DMS153 treated with DMSO at 0.1 percent for 48 hours (cell line): ENCODE data around the gene PLSCR3.

Experiments
- DNase-seq: peaks from one replicate; lab custom pipeline; 2025; ENCODE audit not compliant: unreplicated experiment; lab: John Stamatoyannopoulos, UW

Gene PLSCR3

DNA sequence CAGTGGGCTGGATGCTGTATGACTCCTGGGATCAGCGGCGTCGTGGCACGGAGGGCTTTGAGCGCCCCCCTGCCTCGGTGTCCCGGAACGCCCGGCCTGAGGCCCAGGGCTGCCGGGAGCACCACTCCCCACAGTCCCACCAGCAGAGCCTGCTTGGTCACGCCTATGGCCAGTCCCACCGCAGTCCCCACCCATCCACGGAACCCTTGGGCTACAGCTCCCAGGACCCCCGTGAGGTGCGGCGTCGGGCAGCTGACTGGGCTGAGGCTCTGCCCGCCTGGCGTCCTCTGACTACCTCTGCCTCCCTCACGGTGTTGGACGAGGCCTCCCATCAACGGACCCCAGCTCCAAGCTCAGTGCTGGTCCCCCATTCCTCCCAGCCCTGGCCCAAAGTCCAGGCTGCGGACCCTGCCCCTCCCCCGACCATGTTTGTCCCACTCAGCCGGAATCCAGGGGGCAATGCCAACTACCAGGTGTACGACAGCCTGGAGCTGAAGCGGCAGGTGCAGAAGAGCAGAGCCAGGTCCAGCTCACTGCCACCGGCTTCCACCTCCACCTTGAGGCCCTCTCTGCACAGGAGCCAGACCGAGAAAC lies 32.7 kb upstream of the PLSCR3 start:
- DNase-seq: no peak

DNA sequence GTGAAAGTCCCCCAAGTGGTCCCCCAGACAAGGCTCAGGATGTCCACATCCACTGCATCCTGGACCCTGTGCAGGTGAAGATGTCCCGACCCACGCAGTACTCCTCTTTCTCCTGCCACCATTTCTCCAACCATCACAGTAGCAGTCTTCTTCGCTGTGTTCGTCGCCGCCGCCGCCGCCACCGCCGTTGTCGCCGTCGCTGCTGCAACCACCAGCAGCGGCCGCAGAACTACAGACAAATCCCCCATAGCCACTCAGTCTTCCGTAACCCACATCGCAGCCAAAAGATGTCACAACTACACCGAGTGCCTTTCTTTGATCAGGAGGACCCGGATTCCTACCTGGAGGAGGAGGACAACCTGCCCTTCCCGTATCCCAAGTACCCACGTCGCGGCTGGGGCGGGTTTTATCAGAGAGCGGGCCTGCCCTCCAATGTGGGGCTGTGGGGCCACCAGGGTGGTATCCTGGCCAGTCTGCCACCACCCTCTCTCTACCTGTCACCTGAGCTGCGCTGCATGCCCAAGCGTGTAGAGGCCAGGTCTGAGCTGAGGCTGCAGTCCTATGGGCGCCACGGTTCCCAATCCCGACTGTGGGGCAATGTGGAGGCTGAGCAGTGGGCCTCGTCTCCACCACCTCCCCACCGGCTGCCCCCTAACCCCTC lies 32.0 kb upstream of the PLSCR3 start:
- DNase-seq: no peak

DNA sequence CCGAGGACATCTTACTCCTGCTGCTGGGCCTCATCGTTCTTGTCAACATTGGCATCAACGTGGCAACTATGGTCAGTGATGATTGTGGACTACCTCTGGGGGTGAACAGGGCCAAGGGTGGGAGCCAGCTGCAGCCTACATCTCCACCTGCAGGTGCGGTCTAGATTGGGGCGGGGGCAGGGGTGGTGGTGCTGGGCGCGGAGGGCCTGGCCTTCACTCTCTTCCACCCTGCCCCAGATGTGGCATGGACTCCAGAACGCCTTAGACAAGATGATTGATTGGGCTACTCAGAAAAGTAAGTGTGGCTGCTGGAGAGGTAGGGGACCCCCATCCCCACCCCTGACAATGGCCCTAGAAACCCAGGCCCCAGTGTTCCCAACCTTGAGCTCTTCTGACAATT lies 31.4 kb upstream of the PLSCR3 start:
- no peak for DNase-seq

DNA sequence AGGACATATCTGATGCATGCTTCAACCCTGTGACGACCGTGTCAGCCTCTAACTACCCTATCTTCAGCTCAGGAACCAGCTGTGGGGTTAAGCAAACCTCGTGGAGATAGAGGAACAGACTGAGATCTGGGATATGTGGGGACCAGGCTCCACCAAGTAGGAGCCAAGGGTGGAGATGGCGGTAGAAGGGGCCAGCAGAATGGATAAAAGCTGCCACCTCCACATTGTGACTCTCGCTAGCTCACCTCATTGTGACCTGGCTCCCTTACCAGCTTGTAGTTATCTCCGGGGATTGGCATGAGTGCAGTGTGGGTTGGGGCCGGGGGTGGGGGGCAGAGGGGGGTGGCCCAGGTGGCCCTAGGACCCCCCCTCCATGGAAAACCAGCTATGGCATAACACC lies 31.0 kb upstream of the PLSCR3 start, which contains the start of gene SPEM2:
TSS of gene SPEM2 (plus strand) at position 301 of the 400 bp plus-strand sequence. CDS start at position 374, 73 bp downstream.
- no peak for DNase-seq

DNA sequence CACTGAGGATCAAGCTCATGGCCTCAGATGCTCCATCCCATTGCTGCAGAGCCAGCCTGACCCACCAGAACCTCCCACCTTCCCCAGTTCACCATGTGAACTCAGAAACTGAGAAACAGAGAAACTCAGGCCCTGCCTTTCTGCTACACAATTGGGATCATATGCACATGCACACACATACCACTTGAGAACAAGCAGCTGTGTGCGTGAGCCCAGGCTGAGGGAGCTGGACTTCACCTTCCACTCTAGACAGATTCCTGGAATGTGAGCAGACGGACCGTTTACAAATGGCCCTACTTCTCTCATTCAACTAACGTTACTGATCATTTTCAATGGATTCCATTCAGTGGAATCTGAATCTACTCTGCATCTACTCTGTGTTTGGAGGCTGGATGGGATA lies 29.4 kb upstream of the PLSCR3 start:
- DNase-seq: no peak

- no peak for DNase-seq
Measured at GRCh38 chr17:7421186-7421585, 26.9 kb upstream of the PLSCR3 start.

- no peak for DNase-seq
Measured at GRCh38 chr17:7419819-7420610, 25.7 kb upstream of the PLSCR3 start, which contains the start of gene SPEM1. Gene SPEM1, plus strand, starts transcription at chr17:7420324. Its CDS starts 61 bp downstream, at chr17:7420385.

DNA sequence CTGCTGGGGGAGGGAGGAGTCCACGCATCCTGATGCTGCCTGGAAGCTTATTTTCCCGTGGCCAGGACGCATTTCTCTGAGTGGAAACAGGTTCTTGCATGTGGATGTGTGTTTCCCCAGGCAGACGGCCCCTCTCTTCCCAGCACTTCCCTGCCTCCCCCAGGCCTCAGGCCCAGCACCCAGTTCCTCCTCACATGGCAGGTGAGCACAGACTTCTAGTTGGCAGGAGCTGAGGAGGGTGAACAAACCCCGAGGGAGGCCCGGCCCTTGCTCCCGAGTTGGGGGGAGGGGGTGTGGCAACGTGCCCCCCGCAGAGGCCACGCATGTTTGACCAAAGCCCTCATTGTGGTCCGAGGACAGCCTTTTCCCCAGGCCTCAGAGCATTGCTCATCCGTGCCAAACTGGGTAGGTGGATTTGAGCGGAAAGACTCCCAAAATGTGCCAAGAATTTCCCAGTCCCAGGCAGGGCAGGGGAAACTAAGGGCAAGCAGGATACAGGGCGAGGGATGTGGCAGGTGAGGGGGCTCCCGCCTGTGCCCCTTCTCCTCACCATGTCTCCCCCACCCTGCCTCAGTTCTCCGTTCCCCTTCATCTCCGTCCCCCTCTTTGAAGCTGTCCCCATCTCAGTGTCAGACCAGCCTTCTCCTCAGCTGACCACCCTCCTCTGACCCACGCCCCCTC lies 24.3 kb upstream of the PLSCR3 start:
- DNase-seq: no peak

GRCh38 chr17:7417056-7417655 lies 22.8 kb upstream of the PLSCR3 start:
- DNase-seq: no peak

- DNase-seq: no peak
Measured at GRCh38 chr17:7416323-7416722, 22.0 kb upstream of the PLSCR3 start.

DNA sequence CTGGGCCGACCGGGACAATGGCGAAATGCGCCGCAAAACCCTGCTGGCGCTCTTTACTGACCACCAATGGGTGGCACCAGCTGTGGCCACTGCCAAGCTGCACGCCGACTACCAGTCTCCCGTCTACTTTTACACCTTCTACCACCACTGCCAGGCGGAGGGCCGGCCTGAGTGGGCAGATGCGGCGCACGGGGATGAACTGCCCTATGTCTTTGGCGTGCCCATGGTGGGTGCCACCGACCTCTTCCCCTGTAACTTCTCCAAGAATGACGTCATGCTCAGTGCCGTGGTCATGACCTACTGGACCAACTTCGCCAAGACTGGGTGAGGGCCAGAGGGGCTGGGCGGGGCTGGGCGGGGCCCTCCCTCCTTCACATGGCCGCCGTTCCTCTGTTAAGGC lies 21.5 kb upstream of the PLSCR3 start:
- DNase-seq: no peak

- DNase-seq: no peak
Measured at GRCh38 chr17:7414837-7415236, 20.5 kb upstream of the PLSCR3 start.

- DNase-seq: no peak
Measured at GRCh38 chr17:7413346-7413985, 19.1 kb upstream of the PLSCR3 start.

DNA sequence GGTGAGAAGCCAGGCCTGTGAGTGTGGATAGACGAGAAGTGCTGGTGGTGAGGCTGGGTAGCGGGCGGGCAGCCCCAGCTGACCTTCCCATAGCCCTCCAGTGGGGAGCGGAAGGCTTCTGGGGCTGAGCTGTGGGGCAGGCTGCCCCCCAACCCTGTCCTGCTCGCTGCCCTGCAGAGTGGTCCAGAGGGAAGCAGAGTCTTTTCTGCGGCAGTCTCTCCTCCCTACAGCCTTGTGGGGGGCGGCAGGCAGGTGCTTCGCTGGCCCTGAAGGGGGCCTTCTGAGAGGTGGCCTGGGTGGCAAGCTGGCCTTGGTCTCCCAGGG lies 17.1 kb upstream of the PLSCR3 start:
- DNase-seq: no peak

DNA sequence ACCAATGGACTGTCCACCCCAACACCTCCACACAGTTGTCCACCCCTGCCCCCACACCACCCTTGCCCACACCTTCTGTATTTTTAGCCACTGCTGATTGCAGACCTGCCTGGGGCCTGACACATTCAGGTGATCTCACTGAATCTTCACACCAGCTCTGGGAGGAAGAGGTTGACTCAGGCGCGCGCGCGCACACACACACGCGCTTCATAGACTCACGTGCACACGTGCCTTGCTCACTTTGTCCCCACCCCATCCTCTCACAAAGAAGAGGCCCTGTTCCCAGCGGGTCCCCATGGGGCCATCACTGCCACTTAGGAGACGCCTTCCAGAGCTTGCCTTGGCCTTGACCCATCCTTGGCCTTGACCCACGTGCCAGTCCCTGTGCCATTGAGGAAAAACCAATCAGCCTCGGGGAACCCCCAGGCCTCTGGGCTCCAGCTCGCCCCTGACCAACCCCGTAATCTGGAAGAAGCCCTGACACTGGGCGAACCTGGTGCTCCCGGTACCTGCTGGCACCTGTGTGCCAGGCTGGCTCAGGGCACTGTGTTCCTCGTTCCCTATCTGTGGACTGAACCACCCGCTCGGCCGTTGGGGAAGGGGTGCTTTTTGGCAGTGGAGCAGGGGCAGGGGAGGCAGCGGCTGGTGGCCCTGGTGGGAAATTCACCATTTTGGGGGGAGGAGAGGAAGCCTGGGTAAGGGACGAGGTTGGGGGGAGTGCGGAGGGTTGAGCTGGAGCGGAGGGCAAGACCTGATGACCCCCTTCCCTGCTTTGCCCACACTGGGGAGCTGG lies 16.5 kb upstream of the PLSCR3 start:
- DNase-seq: no peak

DNA sequence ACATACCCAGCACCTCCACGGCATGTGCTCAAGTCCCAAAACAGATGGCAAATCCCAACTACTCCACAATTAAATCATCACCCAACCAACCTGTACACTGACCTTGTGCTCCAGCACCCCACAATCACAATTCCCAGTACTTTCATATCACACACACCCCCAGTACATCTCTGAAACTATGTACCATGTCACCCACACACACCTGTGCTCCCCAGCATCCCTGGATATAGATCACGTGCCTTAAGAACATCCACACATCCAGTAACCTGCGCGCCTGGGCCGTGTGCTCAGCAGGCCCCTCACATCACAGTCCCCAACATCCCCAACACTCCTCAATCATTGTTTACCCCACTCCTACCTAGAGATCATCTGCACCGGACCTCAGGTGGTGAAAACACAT lies 15.4 kb upstream of the PLSCR3 start:
- no peak for DNase-seq

DNA sequence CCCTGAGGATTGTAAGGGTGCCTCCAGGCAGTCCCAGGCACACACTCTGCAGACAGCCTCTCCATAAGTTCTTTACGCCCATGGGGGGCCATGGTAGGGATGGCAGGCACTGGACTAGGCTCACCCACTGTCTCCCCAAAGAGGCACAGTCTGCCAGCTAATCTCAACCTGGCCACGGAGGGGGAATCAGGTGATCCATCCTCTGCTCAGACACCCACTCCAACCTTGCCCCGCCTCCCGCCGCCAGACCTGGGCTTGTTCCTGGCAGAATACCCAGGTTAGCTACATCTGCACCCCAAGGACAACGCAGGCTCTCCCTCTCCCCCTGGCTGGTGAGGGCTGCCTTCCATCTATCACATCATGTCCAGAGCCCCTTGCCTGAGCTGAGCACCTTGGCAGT lies 14.5 kb upstream of the PLSCR3 start:
- DNase-seq: no peak

DNA sequence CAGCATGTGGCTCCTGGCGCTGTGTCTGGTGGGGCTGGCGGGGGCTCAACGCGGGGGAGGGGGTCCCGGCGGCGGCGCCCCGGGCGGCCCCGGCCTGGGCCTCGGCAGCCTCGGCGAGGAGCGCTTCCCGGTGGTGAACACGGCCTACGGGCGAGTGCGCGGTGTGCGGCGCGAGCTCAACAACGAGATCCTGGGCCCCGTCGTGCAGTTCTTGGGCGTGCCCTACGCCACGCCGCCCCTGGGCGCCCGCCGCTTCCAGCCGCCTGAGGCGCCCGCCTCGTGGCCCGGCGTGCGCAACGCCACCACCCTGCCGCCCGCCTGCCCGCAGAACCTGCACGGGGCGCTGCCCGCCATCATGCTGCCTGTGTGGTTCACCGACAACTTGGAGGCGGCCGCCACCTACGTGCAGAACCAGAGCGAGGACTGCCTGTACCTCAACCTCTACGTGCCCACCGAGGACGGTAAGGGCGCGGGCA lies 14.0 kb upstream of the PLSCR3 start:
- DNase-seq: no peak

GRCh38 chr17:7407485-7408251 lies 13.3 kb upstream of the PLSCR3 start, which contains the start of gene NLGN2:
Gene NLGN2, plus strand, starts transcription at chr17:7407845. Its CDS starts 411 bp downstream, at chr17:7408256.
- DNase-seq: no peak
